Liver (tissue), 9 donors: ENCODE results near the gene LHPP. TPM values are rescaled to one million over a fixed set of nuclear protein-coding genes. Genes with fewer than 3 reads are reported as not detected.

Experiments
- DNase-seq: peaks from one replicate; pipeline ENCODE4 v3.0.0-alpha.2; 2017; ENCODE audit warnings: low spot score
- H3K27ac ChIP-seq, 2 donors: one replicate each; pipeline ENCODE4 v1.7.0; 2013; ENCODE audit warnings: inconsistent platforms in 2 of 2, low read length in 2 of 2, control low read depth in 1 of 2, low read depth in 1 of 2, mild to moderate bottlenecking in 1 of 2
- H3K27me3 ChIP-seq, 4 donors: one replicate each; pipeline versions ENCODE4 v1.6.1 to v1.7.0; 2013; ENCODE audit warnings: low read length in 3 of 4, inconsistent platforms in 1 of 4, mild to moderate bottlenecking in 1 of 4, moderate library complexity in 1 of 4; ENCODE audit not compliant: control insufficient read depth in 4 of 4, insufficient read depth in 4 of 4
- H3K36me3 ChIP-seq, 4 donors: one replicate each; pipeline versions ENCODE4 v1.6.1 to v1.7.0; 2013; ENCODE audit warnings: low read length in 3 of 4, mild to moderate bottlenecking in 3 of 4, low read depth in 1 of 4, moderate library complexity in 1 of 4; ENCODE audit not compliant: control insufficient read depth in 4 of 4, insufficient read depth in 3 of 4
- H3K4me1 ChIP-seq, 4 donors: one replicate each; pipeline versions ENCODE4 v1.6.1 to v1.7.0; 2013; ENCODE audit warnings: low read length in 3 of 4, mild to moderate bottlenecking in 3 of 4, moderate library complexity in 1 of 4; ENCODE audit not compliant: control insufficient read depth in 4 of 4, insufficient read depth in 4 of 4
- H3K4me3 ChIP-seq, 3 donors: one replicate each; pipeline versions ENCODE4 v1.6.1 to v1.7.0; 2013; ENCODE audit warnings: low read length in 3 of 3, control low read depth in 1 of 3, low read depth in 1 of 3, mild to moderate bottlenecking in 1 of 3
- H3K9ac ChIP-seq, 2 donors: one replicate each; pipeline ENCODE4 v1.7.0; 2013; ENCODE audit warnings: low read length in 2 of 2, mild to moderate bottlenecking in 2 of 2, moderate library complexity in 2 of 2, control low read depth in 1 of 2, low read depth in 1 of 2
- H3K9me3 ChIP-seq, 4 donors: one replicate each; pipeline versions ENCODE4 v1.6.1 to v1.7.0; 2013; ENCODE audit warnings: low read length in 3 of 4; ENCODE audit not compliant: control insufficient read depth in 4 of 4
- EGR1 ChIP-seq, 2 donors: IDR thresholded peaks; 2 replicates each; pipeline ENCODE4 v1.6.1; 2016 to 2018; ENCODE audit warnings: antibody characterized with exemption in 2 of 2, low read depth in 2 of 2
- FOXA2 ChIP-seq: IDR thresholded peaks from 2 replicates; pipeline ENCODE4 v1.6.1; 2016; ENCODE audit warnings: antibody characterized with exemption
- HNF4G ChIP-seq: IDR thresholded peaks from 2 replicates; pipeline ENCODE4 v1.6.1; 2016; ENCODE audit warnings: antibody characterized with exemption
- JUND ChIP-seq, 2 donors: IDR thresholded peaks; 2 replicates each; pipeline ENCODE4 v1.6.1; 2016; ENCODE audit warnings: antibody characterized with exemption in 2 of 2
- RAD21 ChIP-seq, 2 donors: IDR thresholded peaks; 2 replicates each; pipeline ENCODE4 v1.6.1; 2016; ENCODE audit warnings: antibody characterized with exemption in 2 of 2, mild to moderate bottlenecking in 2 of 2
- RXRA ChIP-seq, 2 donors: IDR thresholded peaks; 2 replicates each; pipeline ENCODE4 v1.6.1; 2017 to 2018; ENCODE audit warnings: antibody characterized with exemption in 2 of 2, mild to moderate bottlenecking in 1 of 2
- SP1 ChIP-seq: IDR thresholded peaks from 2 replicates; pipeline ENCODE4 v1.6.1; 2018; ENCODE audit warnings: antibody characterized with exemption, mild to moderate bottlenecking
- TAF1 ChIP-seq: conservative IDR thresholded peaks from 2 replicates; pipeline ENCODE4 v1.6.1; 2016; ENCODE audit warnings: antibody characterized with exemption, mild to moderate bottlenecking
- YY1 ChIP-seq: IDR thresholded peaks from 2 replicates; pipeline ENCODE4 v1.6.1; 2016; ENCODE audit warnings: antibody characterized with exemption, mild to moderate bottlenecking
- WGBS: extraction: QIAGEN DNeasy Blood & Tissue Kit; methylation state at CpG from one replicate; pipeline ENCODE4 v1.1.7; 2013; 5-methylcytosine and 5-hydroxymethylcytosine counted together
- polyA plus RNA-seq, 2 donors: library from polyadenylated mRNA; stranded (reverse) in 1 of 2; unstranded in 1 of 2; fragments of 200-250 nt in 1 of 2; fragments of >200 nt in 1 of 2; fragmentation: Nextera tagmentation in 1 of 2; extraction: Ambion mirVana in 1 of 2; gene quantifications; one replicate each; pipeline versions ENCODE4 v1.2.1 to v1.2.3, GENCODE V29; 2013 to 2015
- total RNA-seq, 2 donors: library from RNA; depleted of rRNA; stranded (reverse); fragments of >200 nt; gene quantifications; one replicate each; pipeline ENCODE4 v1.2.3, GENCODE V29; 2014
- TF ChIP-seq, protein P1 (sequence below): IDR thresholded peaks from 2 replicates; pipeline ENCODE4 v1.6.1; 2016; ENCODE audit warnings: antibody characterized with exemption
- TF ChIP-seq, protein P2 (sequence below): IDR thresholded peaks from 2 replicates; pipeline ENCODE4 v1.6.1; 2016; ENCODE audit warnings: antibody characterized with exemption, mild to moderate bottlenecking
- TF ChIP-seq, protein P3 (sequence below): IDR thresholded peaks from 2 replicates; pipeline ENCODE4 v1.6.1; 2016; ENCODE audit warnings: antibody characterized with exemption
- TF ChIP-seq, protein P4 (sequence below): fragments of 150-350 bp; IDR thresholded peaks from 2 replicates; pipeline ENCODE4 v1.5.1; 2017; ENCODE audit warnings: improper control_type of control experiment, low read depth, low read length; ENCODE audit not compliant: missing input control
- TF ChIP-seq, protein P5 (sequence below): IDR thresholded peaks from 2 replicates; pipeline ENCODE4 v1.6.1; 2016; ENCODE audit warnings: antibody characterized with exemption
- donor health status: healthy.
- donor health status: healthy.
- donor health status: healthy.
- donor health status: healthy.
- donor health status: healthy.

Gene LHPP
- total and polyA plus RNA-seq, 4 donors: 15.9 to 39.9 (median 26.2) TPM

DNA sequence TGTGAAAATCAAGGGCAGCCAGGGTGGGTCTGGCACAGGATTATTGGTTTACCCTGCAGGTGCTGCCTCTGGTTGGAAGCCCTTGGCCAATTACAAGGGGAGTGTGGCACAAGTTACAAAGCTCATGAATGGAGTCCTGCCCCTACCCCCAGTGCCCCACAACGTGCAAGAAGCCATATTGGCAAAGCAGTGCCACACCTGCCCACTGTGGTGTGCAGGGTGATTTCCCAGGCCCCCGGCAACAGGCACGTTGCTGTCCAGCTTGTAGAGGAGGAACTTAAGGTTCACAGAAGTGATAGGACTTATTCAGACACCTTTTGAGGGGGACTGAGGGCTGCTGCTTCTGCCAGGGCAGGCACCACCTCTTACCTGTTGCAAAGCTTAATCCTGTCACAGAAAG is 11.4 kb downstream of the LHPP start:
- H3K4me1 ChIP-seq: peaks cover 22 to 65% (median 52%) of the 10 kb centered on the region in 4 donors

DNA sequence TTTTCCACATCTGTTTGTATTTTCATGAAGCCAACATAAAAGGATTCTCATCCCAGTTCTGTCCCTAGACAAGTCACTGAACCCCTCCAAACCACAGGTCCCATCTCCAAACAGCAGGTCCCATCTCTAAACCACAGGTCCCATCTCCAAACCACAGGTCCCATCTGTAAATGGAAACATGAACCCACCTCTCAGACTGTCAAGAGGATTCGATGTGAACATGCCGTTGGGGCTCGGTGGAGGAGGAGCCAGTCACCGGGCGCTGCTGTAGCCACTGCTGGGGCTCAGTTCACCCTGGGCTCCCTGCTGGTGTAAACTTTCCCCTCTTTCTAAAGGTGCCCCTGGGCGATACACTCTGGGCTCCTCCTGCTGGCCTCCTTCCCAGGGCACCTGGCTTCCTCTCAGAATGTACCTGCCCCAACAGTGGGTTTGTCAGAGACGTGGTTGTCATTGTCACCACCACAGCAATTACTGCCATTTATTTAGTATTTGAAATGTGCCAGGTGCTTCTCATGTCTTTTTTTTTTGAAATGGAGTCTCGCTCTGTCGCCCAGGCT is 13.0 kb downstream of the LHPP start:
- no peaks in the 10 kb centered on the region for H3K36me3 ChIP-seq
- H3K9ac ChIP-seq: no peak overlapping the region
- no peak overlapping the region for H3K4me3 ChIP-seq
- 62% methylated on average over 9 of the region's 9 CpGs for WGBS
- H3K27ac ChIP-seq: no peak overlapping the region
- H3K9me3 ChIP-seq: no peaks in the 10 kb centered on the region
- H3K4me1 ChIP-seq: peaks cover 15 to 55% (median 42%) of the 10 kb centered on the region in 4 donors
- H3K27me3 ChIP-seq: no peaks in the 10 kb centered on the region
- DNase-seq: no peak
- TF ChIP-seq, protein P1, sequence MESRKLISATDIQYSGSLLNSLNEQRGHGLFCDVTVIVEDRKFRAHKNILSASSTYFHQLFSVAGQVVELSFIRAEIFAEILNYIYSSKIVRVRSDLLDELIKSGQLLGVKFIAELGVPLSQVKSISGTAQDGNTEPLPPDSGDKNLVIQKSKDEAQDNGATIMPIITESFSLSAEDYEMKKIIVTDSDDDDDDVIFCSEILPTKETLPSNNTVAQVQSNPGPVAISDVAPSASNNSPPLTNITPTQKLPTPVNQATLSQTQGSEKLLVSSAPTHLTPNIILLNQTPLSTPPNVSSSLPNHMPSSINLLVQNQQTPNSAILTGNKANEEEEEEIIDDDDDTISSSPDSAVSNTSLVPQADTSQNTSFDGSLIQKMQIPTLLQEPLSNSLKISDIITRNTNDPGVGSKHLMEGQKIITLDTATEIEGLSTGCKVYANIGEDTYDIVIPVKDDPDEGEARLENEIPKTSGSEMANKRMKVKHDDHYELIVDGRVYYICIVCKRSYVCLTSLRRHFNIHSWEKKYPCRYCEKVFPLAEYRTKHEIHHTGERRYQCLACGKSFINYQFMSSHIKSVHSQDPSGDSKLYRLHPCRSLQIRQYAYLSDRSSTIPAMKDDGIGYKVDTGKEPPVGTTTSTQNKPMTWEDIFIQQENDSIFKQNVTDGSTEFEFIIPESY: no peak
- TF ChIP-seq, protein P2, sequence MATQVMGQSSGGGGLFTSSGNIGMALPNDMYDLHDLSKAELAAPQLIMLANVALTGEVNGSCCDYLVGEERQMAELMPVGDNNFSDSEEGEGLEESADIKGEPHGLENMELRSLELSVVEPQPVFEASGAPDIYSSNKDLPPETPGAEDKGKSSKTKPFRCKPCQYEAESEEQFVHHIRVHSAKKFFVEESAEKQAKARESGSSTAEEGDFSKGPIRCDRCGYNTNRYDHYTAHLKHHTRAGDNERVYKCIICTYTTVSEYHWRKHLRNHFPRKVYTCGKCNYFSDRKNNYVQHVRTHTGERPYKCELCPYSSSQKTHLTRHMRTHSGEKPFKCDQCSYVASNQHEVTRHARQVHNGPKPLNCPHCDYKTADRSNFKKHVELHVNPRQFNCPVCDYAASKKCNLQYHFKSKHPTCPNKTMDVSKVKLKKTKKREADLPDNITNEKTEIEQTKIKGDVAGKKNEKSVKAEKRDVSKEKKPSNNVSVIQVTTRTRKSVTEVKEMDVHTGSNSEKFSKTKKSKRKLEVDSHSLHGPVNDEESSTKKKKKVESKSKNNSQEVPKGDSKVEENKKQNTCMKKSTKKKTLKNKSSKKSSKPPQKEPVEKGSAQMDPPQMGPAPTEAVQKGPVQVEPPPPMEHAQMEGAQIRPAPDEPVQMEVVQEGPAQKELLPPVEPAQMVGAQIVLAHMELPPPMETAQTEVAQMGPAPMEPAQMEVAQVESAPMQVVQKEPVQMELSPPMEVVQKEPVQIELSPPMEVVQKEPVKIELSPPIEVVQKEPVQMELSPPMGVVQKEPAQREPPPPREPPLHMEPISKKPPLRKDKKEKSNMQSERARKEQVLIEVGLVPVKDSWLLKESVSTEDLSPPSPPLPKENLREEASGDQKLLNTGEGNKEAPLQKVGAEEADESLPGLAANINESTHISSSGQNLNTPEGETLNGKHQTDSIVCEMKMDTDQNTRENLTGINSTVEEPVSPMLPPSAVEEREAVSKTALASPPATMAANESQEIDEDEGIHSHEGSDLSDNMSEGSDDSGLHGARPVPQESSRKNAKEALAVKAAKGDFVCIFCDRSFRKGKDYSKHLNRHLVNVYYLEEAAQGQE: no peak
- no peak for TF ChIP-seq TAF1
- TF ChIP-seq EGR1 (IDR thresholded peaks at IDR 0.05; ENCODE audit: low read depth in 2 of 2): no peak
- TF ChIP-seq, protein P3, sequence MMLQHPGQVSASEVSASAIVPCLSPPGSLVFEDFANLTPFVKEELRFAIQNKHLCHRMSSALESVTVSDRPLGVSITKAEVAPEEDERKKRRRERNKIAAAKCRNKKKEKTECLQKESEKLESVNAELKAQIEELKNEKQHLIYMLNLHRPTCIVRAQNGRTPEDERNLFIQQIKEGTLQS: no peak
- TF ChIP-seq SP1: no peak
- TF ChIP-seq, protein P4, sequence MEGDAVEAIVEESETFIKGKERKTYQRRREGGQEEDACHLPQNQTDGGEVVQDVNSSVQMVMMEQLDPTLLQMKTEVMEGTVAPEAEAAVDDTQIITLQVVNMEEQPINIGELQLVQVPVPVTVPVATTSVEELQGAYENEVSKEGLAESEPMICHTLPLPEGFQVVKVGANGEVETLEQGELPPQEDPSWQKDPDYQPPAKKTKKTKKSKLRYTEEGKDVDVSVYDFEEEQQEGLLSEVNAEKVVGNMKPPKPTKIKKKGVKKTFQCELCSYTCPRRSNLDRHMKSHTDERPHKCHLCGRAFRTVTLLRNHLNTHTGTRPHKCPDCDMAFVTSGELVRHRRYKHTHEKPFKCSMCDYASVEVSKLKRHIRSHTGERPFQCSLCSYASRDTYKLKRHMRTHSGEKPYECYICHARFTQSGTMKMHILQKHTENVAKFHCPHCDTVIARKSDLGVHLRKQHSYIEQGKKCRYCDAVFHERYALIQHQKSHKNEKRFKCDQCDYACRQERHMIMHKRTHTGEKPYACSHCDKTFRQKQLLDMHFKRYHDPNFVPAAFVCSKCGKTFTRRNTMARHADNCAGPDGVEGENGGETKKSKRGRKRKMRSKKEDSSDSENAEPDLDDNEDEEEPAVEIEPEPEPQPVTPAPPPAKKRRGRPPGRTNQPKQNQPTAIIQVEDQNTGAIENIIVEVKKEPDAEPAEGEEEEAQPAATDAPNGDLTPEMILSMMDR: no peak
- TF ChIP-seq HNF4G: no peak
- no peak for TF ChIP-seq RXRA (IDR thresholded peaks at IDR 0.05)
- no peak for TF ChIP-seq RAD21 (IDR thresholded peaks at IDR 0.05)
- TF ChIP-seq YY1: no peak
- TF ChIP-seq, protein P5, sequence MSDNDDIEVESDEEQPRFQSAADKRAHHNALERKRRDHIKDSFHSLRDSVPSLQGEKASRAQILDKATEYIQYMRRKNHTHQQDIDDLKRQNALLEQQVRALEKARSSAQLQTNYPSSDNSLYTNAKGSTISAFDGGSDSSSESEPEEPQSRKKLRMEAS: no peak
- no peak for TF ChIP-seq FOXA2

More for the DNA sequence above, 11.4 kb downstream of the LHPP start:
- Histone ChIP-seq H3K9ac (no peak overlapping the region), H3K9me3 (no peaks in the 10 kb centered on the region), H3K27me3 (no peaks in the 10 kb centered on the region), H3K27ac (peak overlapping the region in 1 of 2 donors; percentile 20), H3K4me3 (no peak overlapping the region), H3K36me3 (no peaks in the 10 kb centered on the region)
- no peak for DNase-seq
- TF ChIP-seq FOXA2 (no peak), HNF4G (no peak), JUND (IDR thresholded peaks at IDR 0.05) (no peak), SP1 (no peak), RXRA (IDR thresholded peaks at IDR 0.05) (no peak)
- TF ChIP-seq, protein P2: no peak
- TF ChIP-seq, protein P1: no peak
- 68% methylated on average over 3 of the region's 3 CpGs for WGBS
